SJSA1 (cell line): ENCODE data around the gene GAR1. TPM values are rescaled to one million over a fixed set of nuclear protein-coding genes. Genes with fewer than 3 reads are reported as not detected.
"Not testable (repeated sequence)": the region's sequence is repeated elsewhere in the genome, so short reads cannot be mapped to it uniquely, and the experiment has no call there.

ENCODE experiments used
- DNase-seq, 2 experiments: peaks; one replicate each; pipeline ENCODE4 v3.0.0-alpha.2; 2015 to 2020; ENCODE audit warnings: low spot score in 2 of 2, low read depth in 1 of 2
- H3K27ac ChIP-seq: fragments of 250-450 bp; sonication (Bioruptor Pico); 2 replicates; pipeline ENCODE4 v1.5.1; 2020; ENCODE audit warnings: mild to moderate bottlenecking, moderate library complexity
- H3K27me3 ChIP-seq: fragments of 250-450 bp; sonication (Bioruptor Pico); replicated peaks from 2 replicates; pipeline ENCODE4 v1.5.1; 2020; ENCODE audit warnings: mild to moderate bottlenecking, moderate library complexity
- H3K36me3 ChIP-seq: fragments of 250-450 bp; sonication (Bioruptor Pico); 2 replicates; pipeline ENCODE4 v1.5.1; 2020; ENCODE audit warnings: mild to moderate bottlenecking
- H3K4me1 ChIP-seq: fragments of 250-450 bp; sonication (Bioruptor Pico); replicated peaks from 2 replicates; pipeline ENCODE4 v1.6.1; 2021; ENCODE audit warnings: mild to moderate bottlenecking
- H3K4me3 ChIP-seq: fragments of 250-450 bp; sonication (Bioruptor Pico); 2 replicates; pipeline ENCODE4 v1.5.1; 2020; ENCODE audit warnings: mild to moderate bottlenecking
- H3K9me3 ChIP-seq: fragments of 250-450 bp; sonication (Bioruptor Pico); replicated peaks from 2 replicates; pipeline ENCODE4 v1.5.1; 2020; ENCODE audit warnings: mild to moderate bottlenecking
- total RNA-seq: library from RNA; depleted of rRNA; stranded (reverse); fragments of >200 nt; shearing (Covaris generic); gene quantifications from 2 replicates; pipeline ENCODE4 v1.2.3, GENCODE V29; 2014; rRNA removed

Gene GAR1
- 6.4 and 18.7 TPM in 2 replicates for total RNA-seq

DNA sequence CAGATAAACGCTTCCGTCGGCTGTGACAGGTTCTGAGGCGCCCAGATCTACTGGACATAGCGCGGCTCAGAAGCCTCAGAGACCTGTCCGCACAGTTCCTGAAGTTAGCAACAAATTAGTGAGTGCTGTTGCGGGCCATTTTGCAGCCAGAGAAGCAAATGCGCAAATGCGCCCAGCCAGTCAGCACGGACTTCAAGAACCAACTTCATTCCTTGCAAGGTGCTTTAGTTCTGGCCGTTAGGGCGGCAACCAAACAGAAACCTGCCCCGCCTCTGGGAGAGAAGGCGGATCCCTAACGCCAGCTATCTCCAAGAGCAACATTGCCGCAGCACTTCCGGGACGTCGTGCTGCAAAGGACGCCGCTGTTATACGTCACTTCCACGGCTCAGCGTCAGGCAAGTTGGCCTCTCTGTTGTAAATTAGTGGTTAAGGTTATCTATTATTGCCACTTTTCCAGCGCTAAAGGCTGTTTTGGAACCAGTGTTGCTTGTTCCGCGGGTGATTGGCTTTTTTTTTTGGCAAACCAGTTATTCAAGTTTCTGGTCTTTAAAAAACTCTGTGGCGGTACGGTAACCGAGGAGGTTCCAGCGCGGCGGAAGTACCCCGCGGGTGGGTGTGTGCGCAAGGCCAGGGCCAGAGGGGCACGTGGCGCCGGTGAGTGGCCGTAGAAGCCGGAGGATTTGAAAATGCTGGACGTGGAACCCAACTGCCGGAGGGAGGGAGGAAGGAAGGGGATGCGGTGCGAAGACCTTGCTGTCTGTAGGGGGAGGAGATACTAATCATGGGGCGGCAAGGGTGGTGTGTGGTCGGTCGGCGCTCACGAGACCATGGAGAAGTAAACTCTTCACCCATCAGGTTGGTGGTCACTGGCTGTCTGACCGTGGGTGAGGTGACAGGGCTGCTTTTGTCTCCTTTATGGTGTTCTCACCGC is at the start of gene GAR1:
Gene GAR1, plus strand, starts transcription at position 612 of the 931 bp plus-strand sequence. CDS start 403 bp downstream, outside the sequence.
- no peaks in the 10 kb centered on the region for H3K9me3 ChIP-seq
- H3K36me3 ChIP-seq = peaks cover 32% of the 10 kb centered on the region

DNA sequence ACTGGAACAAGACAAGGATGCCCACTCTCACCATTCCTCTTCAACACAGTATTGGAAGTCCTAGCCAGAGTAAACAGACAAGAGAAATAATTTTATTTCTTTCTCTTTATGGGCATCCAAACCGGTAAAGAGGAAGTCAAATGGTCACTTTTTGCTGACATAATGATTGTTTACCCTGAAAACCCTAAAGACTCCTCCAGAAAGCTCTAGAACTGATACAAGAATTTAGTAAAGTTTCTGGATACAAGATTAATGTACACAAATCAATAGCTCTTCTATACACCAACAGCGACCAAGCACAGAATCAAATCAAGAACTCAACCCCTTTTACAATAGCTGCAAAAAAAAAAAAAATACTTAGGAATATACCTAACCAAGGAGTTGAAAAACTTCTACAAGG is 33.5 kb upstream of the GAR1 start:
- not testable (repeated sequence) for H3K27ac ChIP-seq, H3K9me3 ChIP-seq, H3K36me3 ChIP-seq, DNase-seq, H3K27me3 ChIP-seq, H3K4me3 ChIP-seq, H3K4me1 ChIP-seq

More for the DNA sequence above, at the start of gene GAR1:
- peak within 1 kb of the TSS; percentile 55 for H3K4me3 ChIP-seq
- peak within 1 kb of the TSS; percentile 58 for H3K27ac ChIP-seq
- peaks cover 8% of the 10 kb centered on the region for H3K4me1 ChIP-seq
- DNase-seq = peak; percentile 88
- no peaks in the 10 kb centered on the region for H3K27me3 ChIP-seq

- H3K9me3 ChIP-seq = no peaks in the 10 kb centered on the region
- no peak overlapping the region for H3K4me3 ChIP-seq
- no peaks in the 10 kb centered on the region for H3K4me1 ChIP-seq
- no peak for DNase-seq
- no peaks in the 10 kb centered on the region for H3K36me3 ChIP-seq
- H3K27ac ChIP-seq = no peak overlapping the region
- H3K27me3 ChIP-seq = no peaks in the 10 kb centered on the region
Measured at GRCh38 chr4:109786846-109787245, 28.7 kb upstream of the GAR1 start.

DNA sequence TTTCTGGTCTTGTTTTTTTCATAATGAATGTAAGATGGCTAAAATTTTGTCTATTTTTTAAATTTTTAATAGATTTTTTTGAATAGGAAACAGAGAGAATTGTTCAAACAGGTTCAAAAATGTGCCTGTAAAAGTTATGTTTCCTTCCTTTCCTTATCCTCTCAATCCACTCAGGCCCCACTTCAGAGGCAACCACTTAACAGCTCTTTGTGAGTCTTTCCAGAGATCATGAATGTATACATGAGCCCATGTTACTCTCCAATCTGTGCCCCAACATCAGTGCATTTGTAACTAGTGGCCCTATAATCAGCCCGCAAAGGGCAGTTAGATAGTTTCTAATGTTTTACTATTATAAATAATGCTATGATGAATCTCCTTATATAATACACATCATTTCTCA is 27.8 kb upstream of the GAR1 start:
- no peaks in the 10 kb centered on the region for H3K27me3 ChIP-seq
- DNase-seq = no peak
- H3K4me3 ChIP-seq = no peak overlapping the region
- H3K36me3 ChIP-seq = no peaks in the 10 kb centered on the region
- H3K27ac ChIP-seq = no peak overlapping the region
- H3K4me1 ChIP-seq = no peaks in the 10 kb centered on the region
- no peaks in the 10 kb centered on the region for H3K9me3 ChIP-seq

DNA sequence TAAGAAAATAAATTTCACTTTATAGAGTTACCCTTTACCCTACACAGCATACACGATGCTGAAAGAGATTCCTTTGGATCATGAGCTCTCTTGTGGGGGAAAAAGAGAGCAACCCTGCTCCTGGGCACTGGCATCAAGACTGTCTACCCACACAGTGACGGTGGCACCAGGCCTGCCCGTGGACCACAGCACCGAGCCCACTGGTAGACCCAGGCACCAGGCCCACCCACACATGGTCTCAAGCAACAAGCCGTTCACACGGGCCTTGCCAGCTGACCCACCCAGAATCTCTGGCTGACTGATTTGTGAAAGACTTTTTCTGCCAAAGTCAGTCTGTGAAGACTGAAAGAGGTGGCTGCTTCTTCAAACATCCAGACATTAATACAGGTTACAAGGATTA is 20.5 kb upstream of the GAR1 start:
- DNase-seq = no peak
- H3K4me3 ChIP-seq = no peak overlapping the region
- no peaks in the 10 kb centered on the region for H3K9me3 ChIP-seq

DNA sequence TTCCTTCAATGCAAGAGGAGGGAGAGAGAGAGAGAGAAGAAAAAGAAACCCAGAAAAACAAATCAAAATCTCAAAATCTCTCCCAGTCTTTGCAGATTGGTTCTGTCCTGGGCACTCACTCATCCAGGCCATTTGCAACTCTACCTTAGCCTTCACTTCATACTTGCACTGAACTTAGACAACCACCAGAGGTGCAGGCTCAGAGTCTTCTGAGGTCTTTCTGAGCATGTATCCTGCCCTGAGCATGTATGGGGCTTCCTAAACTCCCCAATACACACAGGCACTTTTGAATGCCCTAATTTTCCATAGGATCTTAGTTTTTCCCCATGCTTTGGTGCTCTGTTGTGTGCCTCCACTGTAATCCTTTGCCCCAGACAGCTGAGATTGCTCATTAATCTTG is 16.7 kb upstream of the GAR1 start:
- Histone ChIP-seq H3K9me3 (no peaks in the 10 kb centered on the region), H3K4me3 (no peak overlapping the region), H3K4me1 (no peaks in the 10 kb centered on the region; the same call in 1 of the 2 replicates), H3K36me3 (no peaks in the 10 kb centered on the region), H3K27me3 (no peaks in the 10 kb centered on the region), H3K27ac (no peak overlapping the region)
- DNase-seq = no peak

More for the DNA sequence above, 20.5 kb upstream of the GAR1 start:
- Histone ChIP-seq H3K27me3 (no peaks in the 10 kb centered on the region), H3K27ac (no peak overlapping the region), H3K4me1 (no peaks in the 10 kb centered on the region), H3K36me3 (no peaks in the 10 kb centered on the region)

DNA sequence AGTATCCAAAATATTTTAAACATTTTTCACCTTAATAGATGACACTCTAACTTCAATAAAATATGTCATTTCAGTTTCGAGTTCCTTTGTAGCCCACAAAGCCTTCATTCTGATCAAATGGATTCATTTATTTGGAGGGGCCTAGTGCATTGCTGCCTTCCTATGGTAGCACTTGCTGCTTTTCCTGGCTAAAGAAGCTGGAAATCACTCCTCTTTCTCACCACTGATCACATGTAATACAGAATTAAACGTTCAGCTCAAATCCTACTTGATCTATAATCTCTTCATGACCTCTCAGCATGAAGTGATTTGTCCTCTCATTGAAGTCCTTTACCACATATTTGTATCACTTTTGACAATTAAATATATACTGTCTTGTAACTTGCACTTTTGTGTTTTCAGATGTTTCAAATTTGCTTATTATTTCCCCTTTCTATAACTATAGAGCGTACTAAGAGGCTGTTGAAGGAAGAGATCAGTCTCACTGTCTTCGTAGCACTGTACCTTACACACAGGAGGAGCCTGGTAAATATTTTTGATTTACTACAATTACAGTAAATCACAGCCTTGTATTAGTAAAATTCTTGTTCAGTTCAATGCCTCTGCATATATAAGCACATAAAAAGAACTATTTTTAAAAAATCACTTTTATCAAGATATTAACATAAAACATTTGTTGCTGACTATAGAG is 14.3 kb upstream of the GAR1 start:
- Histone ChIP-seq H3K4me3 (no peak overlapping the region), H3K36me3 (no peaks in the 10 kb centered on the region), H3K27me3 (no peaks in the 10 kb centered on the region), H3K9me3 (no peaks in the 10 kb centered on the region), H3K4me1 (no peaks in the 10 kb centered on the region; the same call in 1 of the 2 replicates), H3K27ac (no peak overlapping the region)
- DNase-seq = no peak

DNA sequence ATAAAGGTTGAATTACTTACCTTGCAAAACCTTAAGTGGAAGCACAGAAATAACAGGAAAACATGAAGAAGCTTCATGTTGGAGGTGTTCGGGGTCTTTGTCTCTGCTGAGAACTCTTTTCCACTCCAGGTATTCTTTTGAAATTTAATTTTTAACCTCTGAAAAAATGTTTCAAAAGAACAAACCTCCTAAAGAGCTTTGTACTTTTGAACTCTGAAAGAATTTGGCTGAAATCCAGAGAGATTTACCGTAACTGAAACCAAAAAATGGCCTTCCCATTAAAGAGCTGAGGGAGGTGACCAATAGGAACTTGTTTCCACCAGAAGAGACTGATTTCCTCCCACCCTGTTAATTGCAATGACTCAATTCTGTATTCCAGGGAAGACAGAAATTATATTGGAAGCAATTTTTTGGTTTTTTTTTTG is 13.7 kb upstream of the GAR1 start, which contains the start of gene CFI:
Gene CFI, minus strand, starts transcription at position 105 of the 425 bp plus-strand sequence. Its CDS starts 28 bp downstream, at position 77.
- Histone ChIP-seq H3K27ac (no peak within 1 kb of the TSS), H3K27me3 (no peaks in the 10 kb centered on the region), H3K36me3 (no peaks in the 10 kb centered on the region), H3K9me3 (no peaks in the 10 kb centered on the region), H3K4me1 (no peaks in the 10 kb centered on the region; the same call in 1 of the 2 replicates), H3K4me3 (no peak within 1 kb of the TSS)
- DNase-seq = peak in 1 of 2 experiments; percentile 25

DNA sequence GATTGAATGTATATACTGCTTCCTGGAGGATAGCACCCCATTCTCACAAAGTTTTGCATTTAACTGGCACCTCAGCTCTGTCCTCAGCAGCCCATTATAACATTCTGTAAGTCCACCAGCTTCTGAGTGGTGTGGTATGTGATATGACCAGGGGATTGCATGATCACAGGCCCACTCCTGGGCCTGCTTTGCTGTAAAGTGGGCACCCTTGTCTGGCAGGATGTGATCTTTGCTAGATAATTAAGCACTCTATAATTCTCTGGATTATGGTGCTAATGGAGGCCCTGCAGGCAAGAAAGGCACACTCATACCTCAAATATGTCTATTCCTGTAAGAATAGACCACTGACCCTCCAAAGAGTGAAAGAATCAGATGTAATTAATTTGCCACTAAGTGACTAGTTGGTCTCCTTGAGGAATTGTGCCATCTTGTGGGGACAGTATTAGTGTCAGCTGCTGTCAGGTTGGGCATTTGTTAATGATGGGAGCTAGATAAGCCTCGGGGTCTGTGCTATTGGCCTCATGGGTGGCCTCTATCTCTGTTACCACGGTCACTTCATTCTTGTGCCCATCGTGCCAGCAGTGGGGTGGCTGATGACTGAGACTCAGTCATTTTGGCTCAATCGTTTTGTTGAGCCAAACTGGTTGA is 11.5 kb upstream of the GAR1 start:
- no peaks in the 10 kb centered on the region for H3K27me3 ChIP-seq
- no peak overlapping the region for H3K27ac ChIP-seq
- no peaks in the 10 kb centered on the region for H3K9me3 ChIP-seq
- DNase-seq = peak in 1 of 2 experiments; percentile 32
- H3K4me1 ChIP-seq = no peaks in the 10 kb centered on the region; the same call in 1 of the 2 replicates
- H3K36me3 ChIP-seq = no peaks in the 10 kb centered on the region
- no peak overlapping the region for H3K4me3 ChIP-seq

DNA sequence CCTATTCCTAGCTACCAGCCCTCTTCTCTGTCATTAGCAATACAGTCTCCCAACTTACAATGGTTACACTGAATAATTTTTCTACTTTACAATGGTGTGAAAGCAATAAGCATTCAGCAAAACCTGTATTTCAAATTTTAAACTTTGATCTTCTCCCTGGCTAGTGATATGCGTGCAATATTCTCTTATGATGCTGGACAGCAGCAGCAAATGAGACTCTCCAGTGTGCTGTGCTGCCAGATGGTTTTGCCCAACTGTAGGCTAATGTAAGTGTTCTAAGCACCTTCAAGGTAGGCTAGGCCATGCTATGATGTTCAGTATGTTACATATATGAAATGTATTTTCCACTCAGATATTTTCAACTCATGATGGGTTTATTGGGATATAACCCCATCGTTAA is 5.9 kb upstream of the GAR1 start:
- Histone ChIP-seq H3K9me3 (no peaks in the 10 kb centered on the region), H3K4me3 (no peak overlapping the region), H3K27ac (no peak overlapping the region), H3K36me3 (no peaks in the 10 kb centered on the region), H3K27me3 (no peaks in the 10 kb centered on the region), H3K4me1 (no peaks in the 10 kb centered on the region)
- DNase-seq = no peak

GRCh38 chr4:109810552-109811387 is 4.8 kb upstream of the GAR1 start:
- Histone ChIP-seq H3K9me3 (no peaks in the 10 kb centered on the region), H3K36me3 (no peaks in the 10 kb centered on the region), H3K4me3 (no peak overlapping the region), H3K4me1 (no peaks in the 10 kb centered on the region), H3K27ac (no peak overlapping the region), H3K27me3 (no peaks in the 10 kb centered on the region)
- no peak for DNase-seq

DNA sequence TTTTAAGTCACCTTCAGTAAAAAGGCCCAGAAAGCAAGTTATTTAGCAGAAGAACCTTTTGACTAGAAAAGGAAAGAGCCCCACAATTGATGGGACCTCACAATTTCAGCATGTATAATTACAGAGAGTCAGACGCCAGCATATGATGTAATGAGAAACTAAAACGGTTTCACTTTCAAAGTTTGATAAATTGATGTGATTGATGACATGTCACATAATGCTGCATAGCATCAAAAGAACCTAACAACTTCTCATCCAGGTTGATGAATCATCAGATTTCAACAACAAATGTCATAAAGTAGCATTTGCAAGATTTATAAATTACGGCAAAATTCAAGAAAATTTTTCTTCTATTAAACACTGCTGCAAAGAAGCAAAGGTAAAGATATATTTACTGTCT is 3.9 kb upstream of the GAR1 start:
- no peaks in the 10 kb centered on the region for H3K27me3 ChIP-seq
- H3K36me3 ChIP-seq = peaks cover 2% of the 10 kb centered on the region; the same call in 1 of the 2 replicates
- no peak overlapping the region for H3K27ac ChIP-seq
- peaks cover 4% of the 10 kb centered on the region for H3K4me1 ChIP-seq
- no peak overlapping the region for H3K4me3 ChIP-seq
- H3K9me3 ChIP-seq = no peaks in the 10 kb centered on the region
- no peak for DNase-seq

- Histone ChIP-seq H3K36me3 (peaks cover 38% of the 10 kb centered on the region), H3K9me3 (no peaks in the 10 kb centered on the region), H3K4me3 (peak overlapping the region; percentile 55), H3K27ac (peak overlapping the region; percentile 58), H3K27me3 (no peaks in the 10 kb centered on the region), H3K4me1 (peaks cover 8% of the 10 kb centered on the region)
- DNase-seq = no peak
Measured at GRCh38 chr4:109816082-109816442, 500 bp downstream of the GAR1 start.
